Panc1 (cell line): Measurements from ENCODE around the gene ARHGEF10L. TPM values are rescaled to one million over a fixed set of nuclear protein-coding genes. Genes with fewer than 3 reads are reported as not detected.

ENCODE experiments used
- ATAC-seq: fragments of 200-7000 bp; cut with Tn5 transposase; 2 replicates; pipeline ENCODE4 v1.9.1; 2020; ENCODE audit warnings: mild to moderate bottlenecking, moderate library complexity
- BruUV-seq: library from RNA; stranded (reverse); fragments of 400-500 nt; replicated peaks from 2 replicates; lab custom pipeline; 2021; lab: Mats Ljungman, UMichigan
- CTCF ChIA-PET: fragments of 300-600 bp; sonication (Branson Sonifier 250); formaldehyde crosslinking; loops from one replicate; lab custom pipeline; 2022; ENCODE audit warnings: antibody characterized with exemption; lab: Charles Lee
- POLR2A ChIA-PET: fragments of 300-600 bp; sonication (Branson Sonifier 250); formaldehyde crosslinking; loops from one replicate; lab custom pipeline; 2022; ENCODE audit warnings: antibody characterized with exemption; lab: Charles Lee
- DNase-seq: peaks from one replicate; pipeline ENCODE4 v3.0.0-alpha.2; 2010; ENCODE audit warnings: low read depth, low spot score
- H3K27ac ChIP-seq: 2 replicates; pipeline ENCODE4 v1.5.1; 2011; ENCODE audit warnings: mild to moderate bottlenecking, low read length, inconsistent platforms
- H3K27me3 ChIP-seq: fragments of 200-500 bp; sonication (Bioruptor generic); 2 replicates; pipeline ENCODE4 v1.6.0; 2014; ENCODE audit warnings: low read length, inconsistent platforms; ENCODE audit not compliant: control insufficient read depth, insufficient read depth
- H3K36me3 ChIP-seq: fragments of 200-500 bp; sonication (Bioruptor generic); 2 replicates; pipeline ENCODE4 v1.5.1; 2014; ENCODE audit warnings: inconsistent platforms, mild to moderate bottlenecking, low read length, moderate library complexity; ENCODE audit not compliant: control insufficient read depth, insufficient read depth
- H3K4me1 ChIP-seq: 2 replicates; pipeline ENCODE4 v1.5.1; 2011; ENCODE audit warnings: inconsistent platforms, mild to moderate bottlenecking, low read length, moderate library complexity; ENCODE audit not compliant: control insufficient read depth, insufficient read depth
- H3K4me3 ChIP-seq, 2 experiments: 2 replicates each; pipeline ENCODE4 v1.5.1; 2011 to 2012; ENCODE audit warnings: low read depth in 2 of 2, low read length in 2 of 2, mild to moderate bottlenecking in 2 of 2, inconsistent platforms in 1 of 2, moderate library complexity in 1 of 2
- H3K9me3 ChIP-seq: fragments of 200-500 bp; sonication (Bioruptor generic); 2 replicates; pipeline ENCODE4 v1.5.1; 2014; ENCODE audit warnings: low read depth, mild to moderate bottlenecking, inconsistent platforms, low read length, moderate library complexity; ENCODE audit not compliant: control insufficient read depth, insufficient read depth
- CTCF ChIP-seq: fragments of 450-650 bp; IDR thresholded peaks from 2 replicates; pipeline ENCODE4 v1.5.1; 2017; ENCODE audit warnings: mild to moderate bottlenecking
- POLR2AphosphoS5 ChIP-seq: IDR thresholded peaks from 2 replicates; pipeline ENCODE4 v1.6.1; 2012; ENCODE audit warnings: mild to moderate bottlenecking, low read depth, low read length, moderate library complexity
- REST ChIP-seq, 2 experiments: IDR thresholded peaks; 2 replicates each; pipeline ENCODE4 v1.6.1; 2011 to 2012; ENCODE audit warnings: low read depth in 2 of 2, control low read depth in 1 of 2, low read length in 1 of 2, mild to moderate bottlenecking in 1 of 2, moderate library complexity in 1 of 2; ENCODE audit not compliant: insufficient read depth in 1 of 2
- SIN3A ChIP-seq: IDR thresholded peaks from 2 replicates; pipeline ENCODE4 v1.6.1; 2012; ENCODE audit warnings: low read depth, mild to moderate bottlenecking, low read length, moderate library complexity, borderline replicate concordance; ENCODE audit not compliant: insufficient read depth
- TCF7L2 ChIP-seq: IDR thresholded peaks from 2 replicates; pipeline ENCODE4 v1.6.1; 2011; ENCODE audit warnings: mild to moderate bottlenecking, low read depth, low read length, inconsistent platforms
- in situ Hi-C: cut with HindIII; loops from 2 replicates; pipeline ENCODE4 v1.10.0; 2016; ENCODE audit warnings: low sequenced_read_pairs, low pct_unique_long_range_greater_than_20kb
- intact Hi-C: fragments of 100-400 bp; cut with micrococcal nuclease; formaldehyde crosslinking; loops from one replicate; pipeline ENCODE4 v1.10.0; 2022; ENCODE audit not compliant: unreplicated experiment
- total RNA-seq: library from RNA; stranded (reverse); gene quantifications from one replicate; pipeline ENCODE4 v1.2.1, GENCODE V29; 2021; ENCODE audit not compliant: unreplicated experiment

ARHGEF10L gene
- total RNA-seq, 1 experiment from 2014 or later: 5.9 TPM

GRCh38 chr1:17741052-17741451, 201.6 kb downstream of the ARHGEF10L start:
- Histone ChIP-seq H3K4me1 (no peaks in the 10 kb centered on the region), H3K36me3 (no peaks in the 10 kb centered on the region), H3K9me3 (no peaks in the 10 kb centered on the region), H3K4me3 (no peak overlapping the region), H3K27me3 (peaks cover 11% of the 10 kb centered on the region), H3K27ac (no peak overlapping the region)
- in situ Hi-C loops (no loop called here), intact Hi-C loops (no loop called here)
- no TSS peak for BruUV-seq
- ChIA-PET CTCF (no interaction called here), POLR2A (no interaction called here)
- no peak for DNase-seq
- TF ChIP-seq REST (IDR thresholded peaks at IDR 0.05; ENCODE audit: insufficient read depth in 1 of 2, low read depth in 2 of 2, low read length in 1 of 2) (no peak), TCF7L2 (no peak)
- ATAC-seq: no peak

- peaks cover 11% of the 10 kb centered on the region for H3K27me3 ChIP-seq
- ATAC-seq (no peak), DNase-seq (no peak)
- ChIA-PET CTCF (no interaction called here), POLR2A (no interaction called here)
- H3K4me1 ChIP-seq: no peaks in the 10 kb centered on the region
- H3K4me3 ChIP-seq: no peak overlapping the region
- TF ChIP-seq POLR2AphosphoS5 (no peak), SIN3A (no peak), TCF7L2 (no peak), REST (IDR thresholded peaks at IDR 0.05; ENCODE audit: insufficient read depth in 1 of 2, low read depth in 2 of 2, low read length in 1 of 2) (no peak), CTCF (no peak)
- H3K27ac ChIP-seq: no peak overlapping the region
- H3K36me3 ChIP-seq: no peaks in the 10 kb centered on the region
- intact Hi-C loops (no loop called here), in situ Hi-C loops (no loop called here)
- BruUV-seq: no TSS peak
- no peaks in the 10 kb centered on the region for H3K9me3 ChIP-seq
Measured at GRCh38 chr1:17742583-17742982, 203.1 kb downstream of the ARHGEF10L start.
